ENCODE measurements around the gene APOBEC2.

Gene APOBEC2

DNA sequence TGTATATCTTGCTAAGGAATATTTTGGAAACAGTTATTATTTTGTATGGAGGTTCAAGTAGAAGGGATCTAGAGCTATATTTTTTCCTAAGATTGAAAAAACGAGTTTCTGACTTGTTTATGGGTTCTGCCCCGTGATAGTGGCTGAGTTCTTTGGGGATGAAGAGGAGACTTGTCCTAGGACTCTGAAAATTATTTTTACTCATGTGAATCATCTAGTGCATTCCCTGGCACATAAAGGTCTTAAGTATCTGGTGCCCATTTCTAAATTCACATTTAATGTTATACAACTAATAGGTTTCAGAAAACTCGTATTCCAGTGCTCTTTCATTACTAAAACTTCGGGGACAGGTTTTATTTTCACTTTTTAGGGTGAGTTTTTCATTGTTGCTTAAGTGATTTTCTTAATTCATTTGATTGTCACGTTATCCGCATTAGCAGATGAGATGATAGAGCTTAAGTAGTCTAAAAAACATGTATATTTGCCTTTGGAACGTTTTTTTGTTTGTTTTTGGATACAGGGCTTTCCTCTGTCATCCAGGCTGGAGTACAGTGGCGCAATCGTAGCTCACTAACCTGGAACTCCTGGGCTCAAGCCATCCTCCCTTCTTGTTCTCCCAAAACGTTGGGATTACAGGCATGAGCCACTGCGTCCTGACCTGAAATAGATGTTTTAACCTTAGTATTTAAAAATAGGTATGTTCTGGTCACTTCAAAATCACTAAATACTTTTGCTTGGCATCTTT is 21.9 kb downstream of the APOBEC2 start:
- intact Hi-C loops (cut with DNase I): no loop called here
- no peak for DNase-seq

DNA sequence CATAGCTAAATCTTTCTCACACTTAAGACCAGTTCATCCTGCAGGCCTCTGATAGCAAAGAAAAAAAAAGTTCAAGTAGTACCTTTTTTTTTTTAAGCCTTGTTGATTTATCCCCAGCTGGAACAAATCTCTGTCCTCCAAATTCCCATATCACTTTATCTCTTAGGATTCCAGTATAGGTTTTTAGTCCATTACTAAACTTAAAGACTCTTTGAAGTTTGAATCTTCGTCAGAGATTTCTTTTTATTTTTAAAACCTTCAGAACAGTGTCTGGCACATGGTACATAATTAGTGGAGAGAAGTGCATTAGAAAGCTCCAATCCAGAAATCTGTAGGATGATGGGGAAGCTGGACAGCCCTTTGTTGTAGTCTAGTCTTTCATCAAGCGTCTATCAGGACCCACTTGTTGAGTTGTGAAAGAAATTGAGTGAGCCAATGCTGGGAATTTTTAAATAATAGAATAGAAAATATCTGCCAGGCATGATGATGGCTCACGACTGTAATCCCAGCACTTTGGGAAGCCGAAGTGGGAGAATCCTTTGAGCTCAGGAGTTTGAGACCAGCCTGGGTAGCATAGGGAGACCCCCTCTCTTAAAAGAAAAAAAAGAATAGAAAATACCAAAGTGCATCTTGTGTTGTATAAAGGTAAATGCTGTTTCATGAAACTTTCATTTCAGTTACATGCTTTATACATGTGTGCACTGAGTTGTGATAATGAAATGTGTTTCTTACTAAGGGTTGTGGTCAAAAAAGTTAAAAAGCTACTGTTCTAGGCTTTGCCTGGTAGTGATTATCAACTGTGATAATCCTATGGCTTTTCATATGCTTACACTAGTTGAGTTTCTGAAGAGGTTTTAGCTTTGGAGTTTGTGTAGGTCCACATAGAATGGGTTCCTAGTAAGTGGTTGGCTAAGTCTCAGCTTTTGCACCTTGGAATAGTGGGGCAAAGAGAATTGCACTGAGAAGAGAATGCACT is 22.9 kb downstream of the APOBEC2 start:
- DNase-seq: no peak
- intact Hi-C loops (cut with DNase I): no loop called here

DNA sequence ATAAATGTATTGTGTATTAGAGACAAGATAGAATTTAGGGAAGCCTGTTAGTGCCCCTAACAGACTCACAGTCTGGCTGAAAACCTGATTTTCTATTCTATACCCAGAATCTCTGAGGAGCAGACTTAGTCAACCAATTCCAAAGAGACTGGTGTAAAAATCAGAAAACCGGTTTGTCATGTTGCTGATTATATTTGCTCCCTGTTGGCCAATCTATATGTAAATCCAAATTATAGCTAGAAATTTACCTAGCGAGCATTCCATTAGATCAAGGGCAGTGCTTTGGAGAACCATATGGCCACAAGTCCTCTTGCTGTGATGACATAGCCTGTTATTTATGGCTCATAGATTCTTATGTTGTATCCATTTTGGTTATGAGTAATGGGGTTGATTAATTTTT is 24.5 kb downstream of the APOBEC2 start:
- intact Hi-C loops (cut with DNase I): no loop called here
- no peak for DNase-seq

DNA sequence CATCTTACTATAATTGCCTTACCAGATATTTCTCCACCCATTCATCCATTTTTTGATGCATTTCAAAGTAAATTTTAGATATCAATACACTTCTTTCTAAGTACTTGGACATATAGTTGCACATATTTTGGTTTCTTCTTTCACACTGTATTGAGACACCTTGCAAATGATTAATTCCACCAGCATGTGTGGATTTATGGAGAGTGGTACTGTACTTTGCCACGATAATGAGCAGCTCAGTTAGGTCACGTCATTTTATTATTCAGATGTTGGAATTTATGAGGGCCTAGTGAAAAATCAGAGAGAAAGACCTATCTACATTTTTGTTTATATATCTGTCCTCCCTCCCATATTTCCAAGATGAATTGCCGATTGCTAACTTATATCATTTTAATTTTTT is 25.1 kb downstream of the APOBEC2 start:
- no peak for DNase-seq
- intact Hi-C loops (cut with DNase I): no loop called here

DNA sequence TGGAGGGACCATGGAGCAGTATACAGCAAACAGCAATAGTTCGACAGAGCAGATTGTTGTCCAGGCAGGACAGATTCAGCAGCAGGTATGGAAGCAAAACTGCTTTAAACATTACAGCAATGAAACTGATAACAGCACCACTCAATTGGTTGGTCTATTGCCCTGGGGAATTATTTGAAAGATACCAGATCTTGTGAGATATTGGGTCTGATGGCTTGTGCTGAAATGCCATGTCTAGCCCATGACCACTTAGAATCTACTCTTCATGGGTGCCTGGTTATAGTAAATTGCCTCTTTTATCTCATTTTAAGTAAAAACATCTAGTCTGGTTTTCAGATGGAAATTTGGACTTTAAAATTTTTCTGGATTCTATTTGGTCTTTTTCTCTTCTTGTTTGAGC is 26.1 kb downstream of the APOBEC2 start:
- no peak for DNase-seq
- intact Hi-C loops (cut with DNase I): no loop called here

DNA sequence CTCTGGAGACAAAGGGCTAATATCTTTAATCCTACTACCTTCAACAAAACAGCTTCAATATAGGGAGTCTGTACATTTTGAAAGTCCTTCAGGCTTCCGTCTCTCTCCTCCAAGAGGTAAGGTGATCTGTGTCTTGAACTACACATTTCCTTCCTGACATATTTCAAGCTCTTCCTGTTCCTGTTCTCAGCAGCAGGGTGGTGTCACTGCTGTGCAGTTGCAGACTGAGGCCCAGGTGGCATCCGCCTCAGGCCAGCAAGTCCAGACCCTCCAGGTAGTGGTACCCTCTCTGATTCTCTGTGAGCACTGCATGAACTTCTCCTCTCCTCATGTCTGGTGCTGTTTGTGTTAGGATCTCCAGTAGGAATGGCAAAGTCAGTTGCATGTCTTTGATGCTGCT is 27.6 kb downstream of the APOBEC2 start:
- DNase-seq: no peak
- intact Hi-C loops (cut with DNase I): no loop called here

DNA sequence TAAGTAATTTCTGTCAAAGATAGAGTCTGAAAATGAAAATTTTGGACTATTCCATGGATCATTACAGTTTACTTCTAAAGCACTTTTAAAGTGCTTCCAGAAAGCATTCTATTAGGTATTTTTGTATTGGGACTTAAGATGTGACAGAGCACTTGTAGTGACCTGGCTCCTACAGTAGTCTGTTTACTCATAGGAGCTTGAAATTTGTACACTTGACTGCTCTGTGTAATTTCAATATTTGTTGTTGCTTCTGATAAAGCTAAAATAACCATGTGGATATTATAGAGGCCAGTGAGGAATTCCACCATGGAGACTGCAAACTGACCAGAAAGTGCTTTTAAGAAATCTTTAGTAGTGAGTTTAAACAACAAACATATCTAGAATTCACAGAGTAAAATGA is 30.1 kb downstream of the APOBEC2 start:
- no peak for DNase-seq
- intact Hi-C loops (cut with DNase I): no loop called here

DNA sequence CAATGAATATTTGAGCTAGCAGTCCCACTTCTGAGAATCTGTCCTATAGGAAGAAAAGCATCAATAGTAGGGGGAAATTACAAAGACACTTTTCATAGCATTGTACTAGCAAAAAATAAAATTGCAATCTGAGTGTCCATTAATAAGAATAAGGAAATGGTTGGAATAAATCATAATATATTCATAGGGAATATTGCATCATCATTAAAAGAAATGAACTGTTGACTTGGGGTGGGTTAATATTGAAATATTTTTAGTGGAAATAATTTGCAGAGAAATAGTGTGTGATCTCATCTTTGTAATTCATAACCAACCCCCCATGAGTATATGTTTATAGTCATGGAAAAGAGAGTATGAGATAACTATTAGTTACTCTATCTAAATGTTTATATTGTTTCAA is 32.2 kb downstream of the APOBEC2 start:
- no peak for DNase-seq
- intact Hi-C loops (cut with DNase I): no loop called here

DNA sequence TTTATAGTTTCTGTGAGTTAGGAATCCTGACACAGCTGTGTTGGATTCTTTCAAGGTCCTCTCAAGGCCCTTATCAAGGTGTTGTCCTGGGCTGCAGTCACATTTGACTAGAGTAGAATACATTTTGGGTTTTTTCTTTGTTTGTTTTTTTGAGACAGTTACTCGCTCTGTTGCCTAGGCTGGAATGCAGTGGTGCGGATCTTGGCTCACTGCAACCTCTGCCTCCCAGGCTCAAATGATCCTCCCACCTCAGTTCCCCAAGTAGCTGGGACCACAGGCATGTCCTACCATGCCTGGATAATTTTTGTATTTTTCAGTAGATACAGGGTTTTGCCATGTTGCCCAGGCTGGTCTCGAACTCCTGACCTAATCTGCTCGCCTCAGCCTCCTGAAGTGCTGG is 35.4 kb downstream of the APOBEC2 start:
- DNase-seq: no peak
- intact Hi-C loops (cut with DNase I): no loop called here

DNA sequence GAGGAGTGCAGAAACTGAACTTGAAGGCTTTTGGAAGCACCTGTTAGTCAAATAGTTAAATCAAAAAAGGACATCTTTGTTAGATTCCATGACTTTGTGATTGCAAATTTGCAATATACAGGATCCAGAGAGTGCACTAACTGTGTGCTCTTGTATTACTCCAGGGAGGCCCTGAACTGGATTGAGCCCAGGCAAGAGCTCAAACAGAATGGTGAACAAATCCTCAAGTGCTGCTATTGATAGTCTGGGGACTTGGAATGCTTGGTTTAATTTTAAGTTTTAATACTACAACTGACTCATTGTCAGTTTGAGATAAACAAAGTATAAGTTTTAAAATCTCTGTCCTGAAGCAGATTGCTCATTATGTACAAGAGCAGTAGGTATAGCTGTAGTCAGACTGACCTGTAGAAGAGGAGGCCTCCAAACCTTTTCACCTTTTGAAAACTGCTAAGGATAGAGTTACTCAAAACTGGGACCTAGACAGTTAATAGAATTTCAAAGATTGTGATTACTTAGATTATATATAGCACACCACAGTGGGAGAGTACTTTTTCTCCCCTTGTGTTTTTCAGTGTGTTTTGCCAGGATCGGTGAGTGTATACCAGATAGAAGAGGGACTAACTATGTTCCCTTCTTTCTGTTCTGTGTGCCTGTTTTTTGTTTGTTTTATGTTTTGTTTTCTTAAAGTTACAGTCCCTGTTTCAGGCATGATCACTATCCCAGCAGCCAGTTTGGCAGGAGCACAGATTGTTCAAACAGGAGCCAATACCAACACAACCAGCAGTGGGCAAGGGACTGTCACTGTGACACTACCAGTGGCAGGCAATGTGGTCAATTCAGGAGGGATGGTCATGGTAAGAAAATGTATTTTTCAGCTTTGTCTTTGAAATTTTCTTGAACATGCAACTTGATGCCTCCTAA is 38.1 kb downstream of the APOBEC2 start:
- intact Hi-C loops (cut with DNase I): loop anchor here (10.0 kb wide), 1 partner anchor 214 kb away; no protein-coding TSS in a partner anchor

DNA sequence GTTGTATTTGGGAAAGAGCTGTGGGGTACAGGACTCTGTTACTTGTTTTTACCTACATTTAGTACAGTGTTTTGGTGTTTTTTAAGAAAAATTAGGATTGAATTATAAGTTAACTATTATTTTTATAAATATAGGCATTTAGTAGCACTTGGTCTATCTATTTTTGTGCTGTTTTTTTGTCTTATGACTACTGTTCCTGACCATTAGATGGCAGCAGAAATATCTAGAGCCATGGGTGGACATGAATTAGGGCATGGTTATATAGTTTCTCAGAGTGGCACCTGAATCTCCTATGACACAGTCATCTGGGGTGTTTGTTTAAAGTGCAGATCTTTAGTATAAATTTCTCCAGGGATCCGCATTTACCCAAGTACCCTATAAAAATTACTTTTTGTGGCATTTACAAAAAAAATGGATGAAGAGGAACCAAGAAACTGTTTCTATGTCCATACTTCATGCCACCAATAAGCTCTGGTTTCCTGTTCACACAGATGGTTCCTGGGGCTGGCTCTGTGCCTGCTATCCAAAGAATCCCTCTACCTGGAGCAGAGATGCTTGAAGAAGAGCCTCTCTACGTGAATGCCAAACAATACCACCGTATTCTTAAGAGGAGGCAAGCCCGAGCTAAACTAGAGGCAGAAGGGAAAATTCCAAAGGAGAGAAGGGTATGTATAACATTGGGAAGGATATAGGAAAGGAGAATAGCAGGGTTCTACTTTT is 39.6 kb downstream of the APOBEC2 start:
- intact Hi-C loops (cut with DNase I): loop anchor here (10.0 kb wide), 1 partner anchor 212 kb away; no protein-coding TSS in a partner anchor
- DNase-seq: no peak

More for the DNA sequence above, 38.1 kb downstream of the APOBEC2 start:
- no peak for DNase-seq

DNA sequence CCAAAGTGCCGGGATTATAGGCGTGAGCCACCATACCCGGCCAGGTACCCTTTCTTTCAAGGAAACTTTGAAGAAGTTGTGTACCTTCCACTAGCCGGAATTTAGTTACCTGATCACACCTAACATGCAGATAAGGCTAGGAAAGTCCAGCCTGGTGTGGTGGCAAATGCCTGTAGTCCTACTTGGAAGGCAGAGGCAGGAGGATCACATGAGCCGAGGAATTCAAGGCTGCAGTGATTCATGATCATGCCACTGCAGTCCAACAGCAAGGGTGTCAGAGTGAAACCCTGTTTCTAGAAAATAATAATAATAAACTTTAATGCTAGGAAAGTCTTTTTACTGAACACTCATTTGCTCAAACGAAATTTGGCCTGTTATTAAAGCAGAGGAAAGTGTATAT is 40.7 kb downstream of the APOBEC2 start:
- DNase-seq: no peak
- intact Hi-C loops (cut with DNase I): loop anchor here (10.0 kb wide), 1 partner anchor 211 kb away; no protein-coding TSS in a partner anchor

DNA sequence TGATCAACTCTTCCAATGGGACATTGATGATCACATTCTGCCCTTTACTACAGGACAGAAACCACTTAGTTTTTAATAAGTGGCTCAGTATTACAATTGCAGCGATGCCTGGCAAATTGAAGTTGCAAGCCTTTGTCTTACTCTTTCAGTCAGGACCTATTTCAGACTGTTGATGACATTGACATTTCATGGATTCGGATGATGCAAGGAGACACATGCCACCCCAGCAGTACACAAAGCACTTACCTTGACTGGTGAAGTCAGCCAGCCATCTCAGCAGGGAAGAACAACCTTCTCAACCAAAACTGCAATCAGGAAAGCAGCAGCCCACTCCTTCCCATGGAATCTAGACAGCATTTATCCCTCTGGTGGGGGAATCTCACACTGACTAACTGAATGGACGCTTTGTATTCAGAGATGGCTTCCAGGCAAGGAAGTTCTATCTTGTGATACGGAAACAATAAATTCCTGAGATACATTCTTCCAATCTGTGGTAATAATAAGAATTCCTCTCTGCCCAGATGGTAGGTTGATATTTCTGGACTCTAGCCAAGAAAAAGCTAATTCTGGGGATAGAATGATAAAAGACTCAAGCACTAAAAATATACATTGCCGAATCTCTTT is 44.6 kb downstream of the APOBEC2 start:
- DNase-seq: no peak
- intact Hi-C loops (cut with DNase I): loop anchor here (10.0 kb wide), 1 partner anchor 207 kb away; no protein-coding TSS in a partner anchor

DNA sequence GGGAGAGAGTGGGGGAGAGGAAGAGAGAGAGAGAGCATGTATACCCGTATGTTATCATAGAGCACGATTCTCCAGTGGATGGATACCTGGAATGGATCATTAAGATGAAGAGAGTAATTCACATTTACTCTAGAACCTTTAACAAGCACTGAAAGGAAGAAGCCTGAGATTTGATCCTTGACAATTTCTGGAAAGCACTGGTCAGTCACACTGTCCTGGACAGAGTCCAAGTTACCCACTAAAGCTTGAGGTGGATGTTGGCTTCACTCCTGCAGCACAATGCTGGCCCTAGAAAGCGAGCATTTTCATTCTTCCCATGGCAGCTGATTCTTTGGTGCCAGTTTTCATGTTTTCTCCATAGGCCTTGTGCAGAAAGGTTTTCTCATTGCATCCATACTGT is 45.4 kb downstream of the APOBEC2 start:
- DNase-seq: no peak
- intact Hi-C loops (cut with DNase I): loop anchor here (10.0 kb wide), 1 partner anchor 206 kb away; no protein-coding TSS in a partner anchor

DNA sequence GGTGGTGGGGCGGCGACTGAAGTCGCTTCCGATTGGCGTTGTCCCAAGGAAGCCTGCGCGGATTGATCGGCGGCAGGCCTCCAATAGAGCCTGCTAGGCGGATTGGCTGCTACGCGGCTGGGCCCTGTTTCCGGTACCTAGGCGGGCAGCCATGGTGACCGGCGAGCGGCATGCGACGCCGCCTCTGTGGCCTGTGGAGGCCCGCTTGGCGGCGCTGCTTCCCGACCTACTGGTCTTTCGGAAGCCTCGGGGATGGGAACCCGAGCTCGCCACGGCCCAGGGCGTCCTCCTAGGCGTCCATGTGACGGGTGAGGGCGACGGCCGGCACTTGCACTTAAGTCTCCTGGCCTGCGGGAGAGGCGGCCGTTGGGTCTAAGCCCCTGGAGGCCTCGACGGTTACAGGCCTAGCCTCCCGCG is 47.9 kb downstream of the APOBEC2 start:
- peak in 4 of 42 donors; percentile 7 to 36 (median 18) for DNase-seq
- intact Hi-C loops (cut with DNase I): no loop called here

DNA sequence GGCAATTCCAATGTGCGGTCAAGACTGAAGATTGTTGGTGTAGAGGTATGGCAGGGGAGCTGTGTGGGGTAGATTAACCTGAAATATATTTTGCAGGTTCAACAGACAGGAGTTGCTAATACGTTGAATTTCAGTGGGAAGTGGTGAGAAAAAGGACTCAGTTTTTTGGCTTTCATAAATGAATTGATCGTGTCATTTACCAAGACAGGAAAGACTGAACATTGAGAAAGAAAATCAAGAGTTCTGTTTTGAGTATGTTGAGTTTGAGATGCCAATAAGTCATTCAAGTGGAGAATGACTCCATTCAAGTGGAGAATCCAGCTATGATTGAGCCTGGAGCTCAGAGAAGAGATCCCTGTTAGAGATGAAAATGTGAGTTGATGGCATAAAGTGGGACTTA is 50.8 kb downstream of the APOBEC2 start:
- intact Hi-C loops (cut with DNase I): no loop called here
- DNase-seq: no peak

DNA sequence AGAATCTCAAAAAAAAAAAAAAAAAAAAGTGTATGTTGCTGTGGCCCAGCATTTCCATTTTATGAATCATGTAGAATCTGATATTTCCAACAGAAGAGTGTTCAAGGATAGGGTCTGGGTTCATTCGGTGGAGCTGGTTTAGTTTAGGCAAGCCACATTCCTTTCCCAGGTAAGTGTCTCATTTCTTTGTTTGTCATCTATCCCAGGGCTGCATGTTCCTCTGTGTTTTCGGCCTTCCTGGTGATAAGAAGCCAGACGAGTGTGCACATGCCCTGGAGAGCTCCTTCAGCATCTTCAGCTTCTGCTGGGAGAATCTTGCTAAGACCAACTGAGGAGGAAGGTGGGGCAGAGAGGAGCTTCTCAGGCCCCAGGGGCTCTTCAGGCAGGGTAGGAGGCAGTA is 58.0 kb downstream of the APOBEC2 start:
- intact Hi-C loops (cut with DNase I): no loop called here
- DNase-seq: no peak
